ENCODE results near the gene KIF21A. TPM values are rescaled to one million over a fixed set of nuclear protein-coding genes. Genes with fewer than 3 reads are reported as not detected.

The KIF21A gene
- total RNA-seq, 2 donors from 2014 or later: 50.4 to 51.9 TPM

GRCh38 chr12:39329018-39329417 lies 113.9 kb downstream of the KIF21A start:
- Histone ChIP-seq H3K9me3 (no peaks in the 10 kb centered on the region), H3K4me1 (peaks cover 0 to 20% of the 10 kb centered on the region in 2 donors), H3K27me3 (no peaks in the 10 kb centered on the region), H3K4me3 (no peak overlapping the region), H3K36me3 (peaks cover 24% of the 10 kb centered on the region), H3K27ac (peak overlapping the region in 1 of 2 donors; percentile 59)
- DNase-seq (ENCODE audit: low spot score): no peak
- no peak for TF ChIP-seq CTCF (IDR thresholded peaks at IDR 0.05)

GRCh38 chr12:39327965-39328364 lies 115.0 kb downstream of the KIF21A start:
- no peak for DNase-seq (ENCODE audit: low spot score)
- H3K36me3 ChIP-seq: peaks cover 22% of the 10 kb centered on the region

GRCh38 chr12:39327510-39327909 lies 115.4 kb downstream of the KIF21A start:
- Histone ChIP-seq H3K4me3 (no peak overlapping the region), H3K27ac (peak overlapping the region; percentile 36 to 59), H3K36me3 (peaks cover 21% of the 10 kb centered on the region), H3K9me3 (no peaks in the 10 kb centered on the region), H3K4me1 (peaks cover 0 to 20% of the 10 kb centered on the region in 2 donors), H3K27me3 (no peaks in the 10 kb centered on the region)
- no peak for DNase-seq (ENCODE audit: low spot score)
- TF ChIP-seq CTCF (IDR thresholded peaks at IDR 0.05): no peak

More at GRCh38 chr12:39327965-39328364, 115.0 kb downstream of the KIF21A start:
- H3K27ac ChIP-seq: peak overlapping the region; percentile 36 to 59
- TF ChIP-seq CTCF (IDR thresholded peaks at IDR 0.05): no peak
- peaks cover 0 to 20% of the 10 kb centered on the region in 2 donors for H3K4me1 ChIP-seq
- H3K4me3 ChIP-seq: no peak overlapping the region
- no peaks in the 10 kb centered on the region for H3K9me3 ChIP-seq
- H3K27me3 ChIP-seq: no peaks in the 10 kb centered on the region

GRCh38 chr12:39319180-39319579 lies 123.7 kb downstream of the KIF21A start:
- no peaks in the 10 kb centered on the region for H3K27me3 ChIP-seq
- H3K4me1 ChIP-seq: no peaks in the 10 kb centered on the region
- H3K4me3 ChIP-seq: no peak overlapping the region
- no peak for DNase-seq (ENCODE audit: low spot score)
- H3K36me3 ChIP-seq: peaks cover 16% of the 10 kb centered on the region
- TF ChIP-seq CTCF (IDR thresholded peaks at IDR 0.05): no peak
- no peak overlapping the region for H3K27ac ChIP-seq
- no peaks in the 10 kb centered on the region for H3K9me3 ChIP-seq

GRCh38 chr12:39314547-39314946 lies 128.4 kb downstream of the KIF21A start:
- no peak overlapping the region for H3K27ac ChIP-seq
- no peak for TF ChIP-seq CTCF (IDR thresholded peaks at IDR 0.05)
- H3K27me3 ChIP-seq: no peaks in the 10 kb centered on the region
- H3K4me1 ChIP-seq: no peaks in the 10 kb centered on the region
- H3K9me3 ChIP-seq: no peaks in the 10 kb centered on the region
- DNase-seq (ENCODE audit: low spot score): no peak
- peaks cover 15% of the 10 kb centered on the region for H3K36me3 ChIP-seq
- H3K4me3 ChIP-seq: no peak overlapping the region

- no peak overlapping the region for H3K4me3 ChIP-seq
- no peak for DNase-seq (ENCODE audit: low spot score)
- H3K4me1 ChIP-seq: no peaks in the 10 kb centered on the region
- no peak overlapping the region for H3K27ac ChIP-seq
- H3K9me3 ChIP-seq: no peaks in the 10 kb centered on the region
- no peaks in the 10 kb centered on the region for H3K27me3 ChIP-seq
- no peak for TF ChIP-seq CTCF (IDR thresholded peaks at IDR 0.05)
- peaks cover 34% of the 10 kb centered on the region for H3K36me3 ChIP-seq
These were observed 133.4 kb downstream of the KIF21A start for GRCh38 chr12:39309516-39309915.

Measured in right atrium auricular region (tissue), 2 donors.